ENCODE results near the gene MIA2.

GRCh38 chr14:39203659-39204606 is 29.8 kb upstream of the MIA2 start:
- TF ChIP-seq CTCF (conservative IDR thresholded peaks at IDR 0.05; ENCODE audit: low read depth in 2 of 2) (no peak), POLR2AphosphoS5 (IDR thresholded peaks at IDR 0.05; ENCODE audit: low read depth) (no peak), EZH2phosphoT487 (IDR thresholded peaks at IDR 0.05; ENCODE audit: unreplicated experiment) (no peak)
